Type B pancreatic cell (in vitro differentiated cells): ENCODE data around the gene RTL5. TPM values are rescaled to one million over a fixed set of nuclear protein-coding genes. Genes with fewer than 3 reads are reported as not detected.

Source experiments
- DNase-seq: peaks from one replicate; pipeline ENCODE4 v3.0.0; 2021; ENCODE audit warnings: mixed read lengths; ENCODE audit not compliant: unreplicated experiment; ENCODE audit errors: extremely low spot score
- H3K27ac Mint-ChIP-seq: 2 replicates; pipeline ENCODE4 v1.8.0; 2021; ENCODE audit warnings: mild to moderate bottlenecking, mixed read lengths
- H3K27me3 Mint-ChIP-seq: 2 replicates; pipeline ENCODE4 v1.8.0; 2021; ENCODE audit warnings: mixed read lengths
- H3K36me3 Mint-ChIP-seq: 2 replicates; pipeline ENCODE4 v1.8.0; 2021; ENCODE audit warnings: mixed read lengths
- H3K4me1 Mint-ChIP-seq: one replicate; pipeline ENCODE4 v1.8.0; 2021; ENCODE audit warnings: mixed read lengths; ENCODE audit not compliant: unreplicated experiment
- H3K4me3 Mint-ChIP-seq: 2 replicates; pipeline ENCODE4 v1.8.0; 2021; ENCODE audit warnings: mild to moderate bottlenecking, mixed read lengths
- H3K9me3 Mint-ChIP-seq: 2 replicates; pipeline ENCODE4 v1.8.0; 2021; ENCODE audit warnings: mixed read lengths
- total RNA-seq: library from RNA; stranded (reverse); gene quantifications from 2 replicates; pipeline ENCODE4 v1.2.1, GENCODE V29; 2021; ENCODE audit warnings: low replicate concordance
- TF ChIP-seq, protein P1 (sequence below): fragments of 200-600 bp; sonication (generic); conservative IDR thresholded peaks from 2 replicates; pipeline ENCODE4 v1.5.0; 2021; ENCODE audit warnings: antibody characterized with exemption, mild to moderate bottlenecking

The RTL5 gene
- total RNA-seq, 1 donor from 2014 or later: 21.9 TPM

- Mint-ChIP-seq H3K4me3 (no peak overlapping the region), H3K27ac (no peak overlapping the region), H3K36me3 (no peaks in the 10 kb centered on the region), H3K4me1 (no peaks in the 10 kb centered on the region), H3K27me3 (no peaks in the 10 kb centered on the region), H3K9me3 (no peaks in the 10 kb centered on the region)
- TF ChIP-seq, protein P1, sequence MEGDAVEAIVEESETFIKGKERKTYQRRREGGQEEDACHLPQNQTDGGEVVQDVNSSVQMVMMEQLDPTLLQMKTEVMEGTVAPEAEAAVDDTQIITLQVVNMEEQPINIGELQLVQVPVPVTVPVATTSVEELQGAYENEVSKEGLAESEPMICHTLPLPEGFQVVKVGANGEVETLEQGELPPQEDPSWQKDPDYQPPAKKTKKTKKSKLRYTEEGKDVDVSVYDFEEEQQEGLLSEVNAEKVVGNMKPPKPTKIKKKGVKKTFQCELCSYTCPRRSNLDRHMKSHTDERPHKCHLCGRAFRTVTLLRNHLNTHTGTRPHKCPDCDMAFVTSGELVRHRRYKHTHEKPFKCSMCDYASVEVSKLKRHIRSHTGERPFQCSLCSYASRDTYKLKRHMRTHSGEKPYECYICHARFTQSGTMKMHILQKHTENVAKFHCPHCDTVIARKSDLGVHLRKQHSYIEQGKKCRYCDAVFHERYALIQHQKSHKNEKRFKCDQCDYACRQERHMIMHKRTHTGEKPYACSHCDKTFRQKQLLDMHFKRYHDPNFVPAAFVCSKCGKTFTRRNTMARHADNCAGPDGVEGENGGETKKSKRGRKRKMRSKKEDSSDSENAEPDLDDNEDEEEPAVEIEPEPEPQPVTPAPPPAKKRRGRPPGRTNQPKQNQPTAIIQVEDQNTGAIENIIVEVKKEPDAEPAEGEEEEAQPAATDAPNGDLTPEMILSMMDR: no peak
- no peak for DNase-seq
Measured at GRCh38 chrX:72165551-72165950, 33.8 kb upstream of the RTL5 start.

DNA sequence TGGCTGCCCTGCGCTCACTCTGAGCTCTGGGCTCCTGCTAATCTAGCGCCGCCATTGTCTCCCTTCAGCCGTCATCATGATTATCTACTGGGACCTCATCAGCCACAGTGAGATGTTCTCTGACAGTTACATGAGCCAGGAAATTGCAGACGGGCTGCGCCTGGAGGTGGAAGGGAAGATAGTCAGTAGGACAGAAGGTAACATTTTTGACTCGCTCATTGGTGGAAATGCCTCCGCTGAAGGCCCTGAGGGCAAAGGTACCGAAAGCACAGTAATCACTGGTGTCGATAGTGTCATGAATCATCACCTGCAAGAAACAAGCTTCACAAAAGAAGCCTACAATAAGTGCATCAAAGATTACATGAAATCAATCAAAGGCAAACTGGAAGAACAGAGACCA is 28.1 kb upstream of the RTL5 start:
- no peak for DNase-seq
- TF ChIP-seq, protein P1: no peak
- H3K36me3 Mint-ChIP-seq: no peaks in the 10 kb centered on the region
- H3K9me3 Mint-ChIP-seq: peaks cover 18% of the 10 kb centered on the region
- no peak overlapping the region for H3K27ac Mint-ChIP-seq
- no peaks in the 10 kb centered on the region for H3K27me3 Mint-ChIP-seq
- H3K4me3 Mint-ChIP-seq: no peak overlapping the region
- H3K4me1 Mint-ChIP-seq: no peaks in the 10 kb centered on the region

GRCh38 chrX:72158773-72159172 is 27.1 kb upstream of the RTL5 start:
- Mint-ChIP-seq H3K4me3 (no peak overlapping the region), H3K27me3 (no peaks in the 10 kb centered on the region), H3K4me1 (no peaks in the 10 kb centered on the region), H3K27ac (no peak overlapping the region), H3K36me3 (no peaks in the 10 kb centered on the region), H3K9me3 (peaks cover 18% of the 10 kb centered on the region)
- DNase-seq: no peak
- TF ChIP-seq, protein P1: no peak

GRCh38 chrX:72146527-72146926 is 14.8 kb upstream of the RTL5 start:
- Mint-ChIP-seq H3K27ac (no peak overlapping the region), H3K9me3 (no peaks in the 10 kb centered on the region), H3K27me3 (no peaks in the 10 kb centered on the region), H3K4me1 (peaks cover 5% of the 10 kb centered on the region), H3K36me3 (no peaks in the 10 kb centered on the region), H3K4me3 (no peak overlapping the region)
- TF ChIP-seq, protein P1: no peak
- no peak for DNase-seq

DNA sequence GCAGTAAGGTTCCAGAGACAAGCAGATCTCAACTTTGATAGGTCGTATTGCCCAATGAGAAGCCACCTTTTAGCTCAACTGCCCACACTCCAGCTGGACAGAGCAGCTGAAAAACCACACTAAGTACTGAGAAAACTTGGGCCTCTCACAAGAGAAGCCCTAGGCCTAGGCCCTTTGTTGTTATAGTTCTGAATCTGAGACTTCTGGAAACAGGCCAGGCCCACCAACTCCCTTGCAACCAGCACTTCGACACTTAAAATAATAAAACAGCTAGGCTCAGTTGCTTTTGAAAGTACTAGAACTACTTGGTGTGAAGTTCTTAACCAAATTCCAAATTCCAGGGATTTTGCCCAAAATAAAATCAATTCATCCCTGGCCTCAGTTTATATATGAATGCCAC is 13.5 kb upstream of the RTL5 start:
- DNase-seq: no peak
- H3K27me3 Mint-ChIP-seq: no peaks in the 10 kb centered on the region
- no peaks in the 10 kb centered on the region for H3K36me3 Mint-ChIP-seq
- no peaks in the 10 kb centered on the region for H3K9me3 Mint-ChIP-seq
- TF ChIP-seq, protein P1: no peak
- H3K27ac Mint-ChIP-seq: no peak overlapping the region
- peaks cover 5% of the 10 kb centered on the region for H3K4me1 Mint-ChIP-seq
- no peak overlapping the region for H3K4me3 Mint-ChIP-seq

DNA sequence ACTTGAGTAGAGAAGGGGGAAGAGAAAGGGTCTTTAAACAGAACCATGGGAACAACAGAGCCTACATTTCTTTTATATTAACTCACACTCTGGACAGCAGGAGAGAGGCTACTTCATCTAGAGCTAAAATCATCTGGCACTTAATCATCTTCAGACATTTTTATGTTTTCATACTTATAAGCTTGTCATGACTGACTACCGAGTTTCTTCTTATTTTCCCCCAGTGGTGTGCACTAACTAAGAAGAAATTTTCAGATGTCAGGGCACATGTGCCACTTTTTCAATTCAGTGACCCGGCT is 11.8 kb upstream of the RTL5 start:
- Mint-ChIP-seq H3K4me3 (no peak overlapping the region), H3K36me3 (peaks cover 4% of the 10 kb centered on the region), H3K9me3 (no peaks in the 10 kb centered on the region), H3K27ac (no peak overlapping the region), H3K27me3 (no peaks in the 10 kb centered on the region), H3K4me1 (peaks cover 5% of the 10 kb centered on the region)
- TF ChIP-seq, protein P1: no peak
- no peak for DNase-seq
